Body of pancreas (tissue), 4 donors: ENCODE data around the gene TNXB.
"Not testable (repeated sequence)": the region's sequence is repeated elsewhere in the genome, so short reads cannot be mapped to it uniquely, and the experiment has no call there.

Source experiments
- CTCF ChIP-seq, 7 experiments: fragments of 450-650 bp in 4 of 7; fragments of 200-600 bp in 3 of 7; sonication (generic) in 3 of 7; IDR thresholded peaks; one replicate each; pipeline ENCODE4 v1.5.1; 2016 to 2019; ENCODE audit warnings: antibody characterized with exemption in 7 of 7
- POLR2A ChIP-seq, 3 donors: fragments of 450-650 bp; IDR thresholded peaks; one replicate each; pipeline ENCODE4 v1.6.1; 2016; ENCODE audit warnings: antibody characterized with exemption in 3 of 3, mild to moderate bottlenecking in 2 of 3

DNA sequence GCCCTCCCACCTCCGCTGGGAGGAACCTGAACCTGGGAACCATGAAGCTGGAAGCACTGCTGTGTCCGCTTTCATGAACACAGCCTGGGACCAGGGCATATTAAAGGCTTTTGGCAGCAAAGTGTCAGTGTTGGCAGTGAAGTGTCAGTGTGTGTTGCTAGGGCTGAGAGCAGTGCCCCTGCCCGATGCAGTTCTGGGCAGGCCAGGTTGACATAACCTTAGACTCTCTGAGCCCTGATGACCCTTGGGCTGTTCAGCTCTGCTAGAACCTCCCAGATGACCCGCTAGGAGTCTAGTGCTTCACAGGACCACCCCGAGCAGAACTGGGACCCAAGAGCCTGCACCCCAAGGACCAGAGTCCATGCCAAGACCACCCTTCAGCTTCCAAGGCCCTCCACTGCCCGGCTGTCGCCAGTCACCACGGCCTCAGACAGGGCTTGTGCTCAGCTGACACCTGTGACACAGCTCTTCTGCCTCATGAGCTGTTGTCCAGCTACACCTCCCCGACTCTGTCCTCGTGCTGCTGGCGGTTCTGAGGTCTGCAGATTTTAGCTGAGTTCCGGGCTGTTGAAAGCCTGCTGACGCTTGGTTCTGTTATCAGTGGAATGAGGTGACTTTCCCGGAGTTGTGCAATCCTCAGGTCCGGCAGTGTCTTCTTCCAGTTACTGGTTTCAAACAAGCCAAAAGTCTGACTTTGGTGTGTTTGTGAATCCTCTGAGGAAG lies 106.4 kb downstream of the TNXB start:
- not testable (repeated sequence) for TF ChIP-seq CTCF, POLR2A (IDR thresholded peaks at IDR 0.05)
